Measurements from ENCODE around the gene KDM2A.

Gene KDM2A

DNA sequence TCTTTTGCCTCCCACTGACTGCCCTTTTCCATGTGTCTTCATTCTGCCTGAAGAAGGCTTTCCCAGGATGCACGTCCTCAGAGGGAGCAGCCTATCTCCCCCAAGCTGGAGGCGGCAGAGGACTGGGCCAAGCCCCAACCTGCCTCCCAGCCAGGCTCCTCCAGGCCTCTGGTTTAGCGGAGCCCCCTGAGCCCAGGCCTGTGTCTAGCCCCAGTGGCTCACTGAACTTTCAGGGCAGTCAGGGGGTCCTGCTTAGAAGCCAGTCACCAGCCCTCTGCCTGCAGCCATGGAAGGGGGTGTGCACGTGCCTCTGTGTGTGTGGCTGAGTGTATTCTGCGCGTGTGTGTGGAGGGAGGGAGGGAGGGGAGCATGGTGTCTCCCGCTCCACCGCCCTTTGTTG, 136.8 kb downstream of the KDM2A start:
- POLR2A ChIA-PET: no interaction called here
- no peak for TF ChIP-seq ZNF514 (tag by site-specific recombination; IDR thresholded peaks at IDR 0.05)
- TF ChIP-seq ZBTB8A (tag by site-specific recombination; IDR thresholded peaks at IDR 0.05): no peak
- TF ChIP-seq, protein P1, sequence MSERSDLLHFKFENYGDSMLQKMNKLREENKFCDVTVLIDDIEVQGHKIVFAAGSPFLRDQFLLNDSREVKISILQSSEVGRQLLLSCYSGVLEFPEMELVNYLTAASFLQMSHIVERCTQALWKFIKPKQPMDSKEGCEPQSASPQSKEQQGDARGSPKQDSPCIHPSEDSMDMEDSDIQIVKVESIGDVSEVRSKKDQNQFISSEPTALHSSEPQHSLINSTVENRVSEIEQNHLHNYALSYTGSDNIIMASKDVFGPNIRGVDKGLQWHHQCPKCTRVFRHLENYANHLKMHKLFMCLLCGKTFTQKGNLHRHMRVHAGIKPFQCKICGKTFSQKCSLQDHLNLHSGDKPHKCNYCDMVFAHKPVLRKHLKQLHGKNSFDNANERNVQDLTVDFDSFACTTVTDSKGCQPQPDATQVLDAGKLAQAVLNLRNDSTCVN (tag by site-specific recombination; optimal IDR thresholded peaks at IDR 0.05): no peak
- no peak for TF ChIP-seq WT1 (tag by site-specific recombination; IDR thresholded peaks at IDR 0.05)
- TF ChIP-seq ZNF626 (tag by site-specific recombination; IDR thresholded peaks at IDR 0.05): no peak
- TF ChIP-seq ZNF664 (tag by site-specific recombination; IDR thresholded peaks at IDR 0.05): no peak
- TF ChIP-seq, protein P2, sequence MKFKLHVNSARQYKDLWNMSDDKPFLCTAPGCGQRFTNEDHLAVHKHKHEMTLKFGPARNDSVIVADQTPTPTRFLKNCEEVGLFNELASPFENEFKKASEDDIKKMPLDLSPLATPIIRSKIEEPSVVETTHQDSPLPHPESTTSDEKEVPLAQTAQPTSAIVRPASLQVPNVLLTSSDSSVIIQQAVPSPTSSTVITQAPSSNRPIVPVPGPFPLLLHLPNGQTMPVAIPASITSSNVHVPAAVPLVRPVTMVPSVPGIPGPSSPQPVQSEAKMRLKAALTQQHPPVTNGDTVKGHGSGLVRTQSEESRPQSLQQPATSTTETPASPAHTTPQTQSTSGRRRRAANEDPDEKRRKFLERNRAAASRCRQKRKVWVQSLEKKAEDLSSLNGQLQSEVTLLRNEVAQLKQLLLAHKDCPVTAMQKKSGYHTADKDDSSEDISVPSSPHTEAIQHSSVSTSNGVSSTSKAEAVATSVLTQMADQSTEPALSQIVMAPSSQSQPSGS (tag by site-specific recombination; IDR thresholded peaks at IDR 0.05; ENCODE audit: low read depth): no peak
- TF ChIP-seq MEIS1 (CRISPR knock-in tag; IDR thresholded peaks at IDR 0.05; ENCODE audit: borderline replicate concordance): no peak
- no peak for TF ChIP-seq ZNF416 (tag by site-specific recombination; IDR thresholded peaks at IDR 0.05)
- TF ChIP-seq ZNF23 (tag by site-specific recombination; IDR thresholded peaks at IDR 0.05; ENCODE audit: borderline replicate concordance): no peak
- no peak for TF ChIP-seq ZFP3 (tag by site-specific recombination; IDR thresholded peaks at IDR 0.05; ENCODE audit: low read depth)
- TF ChIP-seq, protein P3, sequence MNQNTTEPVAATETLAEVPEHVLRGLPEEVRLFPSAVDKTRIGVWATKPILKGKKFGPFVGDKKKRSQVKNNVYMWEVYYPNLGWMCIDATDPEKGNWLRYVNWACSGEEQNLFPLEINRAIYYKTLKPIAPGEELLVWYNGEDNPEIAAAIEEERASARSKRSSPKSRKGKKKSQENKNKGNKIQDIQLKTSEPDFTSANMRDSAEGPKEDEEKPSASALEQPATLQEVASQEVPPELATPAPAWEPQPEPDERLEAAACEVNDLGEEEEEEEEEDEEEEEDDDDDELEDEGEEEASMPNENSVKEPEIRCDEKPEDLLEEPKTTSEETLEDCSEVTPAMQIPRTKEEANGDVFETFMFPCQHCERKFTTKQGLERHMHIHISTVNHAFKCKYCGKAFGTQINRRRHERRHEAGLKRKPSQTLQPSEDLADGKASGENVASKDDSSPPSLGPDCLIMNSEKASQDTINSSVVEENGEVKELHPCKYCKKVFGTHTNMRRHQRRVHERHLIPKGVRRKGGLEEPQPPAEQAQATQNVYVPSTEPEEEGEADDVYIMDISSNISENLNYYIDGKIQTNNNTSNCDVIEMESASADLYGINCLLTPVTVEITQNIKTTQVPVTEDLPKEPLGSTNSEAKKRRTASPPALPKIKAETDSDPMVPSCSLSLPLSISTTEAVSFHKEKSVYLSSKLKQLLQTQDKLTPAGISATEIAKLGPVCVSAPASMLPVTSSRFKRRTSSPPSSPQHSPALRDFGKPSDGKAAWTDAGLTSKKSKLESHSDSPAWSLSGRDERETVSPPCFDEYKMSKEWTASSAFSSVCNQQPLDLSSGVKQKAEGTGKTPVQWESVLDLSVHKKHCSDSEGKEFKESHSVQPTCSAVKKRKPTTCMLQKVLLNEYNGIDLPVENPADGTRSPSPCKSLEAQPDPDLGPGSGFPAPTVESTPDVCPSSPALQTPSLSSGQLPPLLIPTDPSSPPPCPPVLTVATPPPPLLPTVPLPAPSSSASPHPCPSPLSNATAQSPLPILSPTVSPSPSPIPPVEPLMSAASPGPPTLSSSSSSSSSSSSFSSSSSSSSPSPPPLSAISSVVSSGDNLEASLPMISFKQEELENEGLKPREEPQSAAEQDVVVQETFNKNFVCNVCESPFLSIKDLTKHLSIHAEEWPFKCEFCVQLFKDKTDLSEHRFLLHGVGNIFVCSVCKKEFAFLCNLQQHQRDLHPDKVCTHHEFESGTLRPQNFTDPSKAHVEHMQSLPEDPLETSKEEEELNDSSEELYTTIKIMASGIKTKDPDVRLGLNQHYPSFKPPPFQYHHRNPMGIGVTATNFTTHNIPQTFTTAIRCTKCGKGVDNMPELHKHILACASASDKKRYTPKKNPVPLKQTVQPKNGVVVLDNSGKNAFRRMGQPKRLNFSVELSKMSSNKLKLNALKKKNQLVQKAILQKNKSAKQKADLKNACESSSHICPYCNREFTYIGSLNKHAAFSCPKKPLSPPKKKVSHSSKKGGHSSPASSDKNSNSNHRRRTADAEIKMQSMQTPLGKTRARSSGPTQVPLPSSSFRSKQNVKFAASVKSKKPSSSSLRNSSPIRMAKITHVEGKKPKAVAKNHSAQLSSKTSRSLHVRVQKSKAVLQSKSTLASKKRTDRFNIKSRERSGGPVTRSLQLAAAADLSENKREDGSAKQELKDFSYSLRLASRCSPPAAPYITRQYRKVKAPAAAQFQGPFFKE (tag by site-specific recombination; IDR thresholded peaks at IDR 0.05; ENCODE audit: borderline replicate concordance): no peak
- no peaks in the 10 kb centered on the region for H3K4me1 ChIP-seq (ENCODE audit: control insufficient read depth, insufficient read depth, low read length)
- H3K36me3 ChIP-seq (ENCODE audit: control insufficient read depth in 2 of 2, insufficient read depth in 1 of 2, low read length in 2 of 2): peaks cover 0 to 64% of the 10 kb centered on the region in 2 experiments; a peak in 1 of 3 replicates
- CTCF ChIA-PET: no interaction called here
- H3K4me3 ChIP-seq (ENCODE audit: low read depth, low read length): no peak overlapping the region
- no peaks in the 10 kb centered on the region for H3K9me3 ChIP-seq (ENCODE audit: control insufficient read depth, insufficient read depth, low read depth, low read length)
- H3K27ac ChIP-seq (ENCODE audit: extremely low read depth, low read depth, low read length): no peak overlapping the region

DNA sequence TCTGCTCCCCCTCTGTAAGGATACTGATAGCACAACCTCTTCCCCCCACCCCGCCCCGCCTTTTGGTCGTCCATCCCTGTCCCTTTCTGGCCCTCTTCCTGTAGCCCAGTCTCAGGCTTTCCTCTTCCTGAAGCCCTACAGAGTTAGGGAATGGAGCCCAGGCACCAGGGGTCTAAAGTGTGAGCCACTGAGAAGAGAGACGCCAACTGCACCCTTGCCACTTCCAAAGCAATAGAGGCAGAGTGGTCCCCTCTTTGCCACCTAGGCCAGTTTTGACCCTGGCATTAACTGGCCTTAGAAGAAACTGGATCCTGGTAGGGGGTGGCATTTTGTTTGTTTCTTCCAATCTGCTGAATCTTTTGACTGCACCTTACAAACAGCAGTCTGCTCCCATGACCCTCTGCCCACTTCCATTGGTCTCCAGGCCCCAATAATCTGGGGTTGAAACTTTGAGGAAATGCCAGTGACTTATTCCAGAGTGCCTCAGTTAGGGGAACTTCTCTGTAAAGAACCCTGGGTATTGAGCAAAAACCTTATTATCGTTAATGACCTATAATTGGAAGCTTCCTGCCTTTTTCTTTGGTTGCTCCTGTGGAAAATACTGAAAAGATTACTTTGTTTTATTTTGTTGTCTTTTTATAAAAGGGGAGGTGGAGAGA, 137.5 kb downstream of the KDM2A start:
- ChIA-PET CTCF (interaction anchor here (0.6 kb wide), 1 partner anchor 173 kb away, joined by 3 read pairs; no protein-coding TSS in a partner anchor), POLR2A (no interaction called here)
- Histone ChIP-seq H3K36me3 (ENCODE audit: control insufficient read depth in 2 of 2, insufficient read depth in 1 of 2, low read length in 2 of 2) (peaks cover 0 to 57% of the 10 kb centered on the region in 2 experiments; a peak in 1 of 3 replicates), H3K4me1 (ENCODE audit: control insufficient read depth, insufficient read depth, low read length) (no peaks in the 10 kb centered on the region), H3K9me3 (ENCODE audit: control insufficient read depth, insufficient read depth, low read depth, low read length) (no peaks in the 10 kb centered on the region), H3K27ac (ENCODE audit: extremely low read depth, low read depth, low read length) (no peak overlapping the region), H3K4me3 (ENCODE audit: low read depth, low read length) (no peak overlapping the region)
- TF ChIP-seq ZNF416 (tag by site-specific recombination; IDR thresholded peaks at IDR 0.05) (no peak), HOXA7 (CRISPR knock-in tag; IDR thresholded peaks at IDR 0.05; ENCODE audit: borderline replicate concordance) (no peak), ZFP69B (tag by site-specific recombination; IDR thresholded peaks at IDR 0.05) (no peak), ZNF677 (tag by site-specific recombination; IDR thresholded peaks at IDR 0.05) (no peak), ZNF843 (tag by site-specific recombination; IDR thresholded peaks at IDR 0.05) (no peak), YY1 (tag by site-specific recombination; IDR thresholded peaks at IDR 0.05) (no peak), KLF1 (tag by site-specific recombination; IDR thresholded peaks at IDR 0.05) (no peak), ZSCAN16 (tag by site-specific recombination; IDR thresholded peaks at IDR 0.05) (no peak)
- TF ChIP-seq, protein P4, sequence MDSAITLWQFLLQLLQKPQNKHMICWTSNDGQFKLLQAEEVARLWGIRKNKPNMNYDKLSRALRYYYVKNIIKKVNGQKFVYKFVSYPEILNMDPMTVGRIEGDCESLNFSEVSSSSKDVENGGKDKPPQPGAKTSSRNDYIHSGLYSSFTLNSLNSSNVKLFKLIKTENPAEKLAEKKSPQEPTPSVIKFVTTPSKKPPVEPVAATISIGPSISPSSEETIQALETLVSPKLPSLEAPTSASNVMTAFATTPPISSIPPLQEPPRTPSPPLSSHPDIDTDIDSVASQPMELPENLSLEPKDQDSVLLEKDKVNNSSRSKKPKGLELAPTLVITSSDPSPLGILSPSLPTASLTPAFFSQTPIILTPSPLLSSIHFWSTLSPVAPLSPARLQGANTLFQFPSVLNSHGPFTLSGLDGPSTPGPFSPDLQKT (IDR thresholded peaks at IDR 0.05; ENCODE audit: borderline replicate concordance, low read depth, low read length): no peak
- TF ChIP-seq, protein P5, sequence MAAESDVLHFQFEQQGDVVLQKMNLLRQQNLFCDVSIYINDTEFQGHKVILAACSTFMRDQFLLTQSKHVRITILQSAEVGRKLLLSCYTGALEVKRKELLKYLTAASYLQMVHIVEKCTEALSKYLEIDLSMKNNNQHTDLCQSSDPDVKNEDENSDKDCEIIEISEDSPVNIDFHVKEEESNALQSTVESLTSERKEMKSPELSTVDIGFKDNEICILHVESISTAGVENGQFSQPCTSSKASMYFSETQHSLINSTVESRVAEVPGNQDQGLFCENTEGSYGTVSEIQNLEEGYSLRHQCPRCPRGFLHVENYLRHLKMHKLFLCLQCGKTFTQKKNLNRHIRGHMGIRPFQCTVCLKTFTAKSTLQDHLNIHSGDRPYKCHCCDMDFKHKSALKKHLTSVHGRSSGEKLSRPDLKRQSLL (tag by site-specific recombination; IDR thresholded peaks at IDR 0.05): no peak
